Keratinocyte (primary cell): Measurements from ENCODE around the gene RAB11FIP3. TPM values are rescaled to one million over a fixed set of nuclear protein-coding genes. Genes with fewer than 3 reads are reported as not detected.

ENCODE experiments used
- DNase-seq: peaks from one replicate; pipeline ENCODE4 v3.0.0-alpha.2; 2011; ENCODE audit warnings: low read depth, missing footprints, low spot score
- FAIRE-seq: peaks from 2 replicates; lab custom pipeline; 2011; peaks lifted over from hg19 to GRCh38; lab: Jason Lieb, UNC
- H2AFZ ChIP-seq: 2 replicates; pipeline ENCODE4 v1.6.0; 2012; ENCODE audit warnings: low read length, control low read depth, inconsistent platforms; ENCODE audit not compliant: control insufficient read depth
- H3K27ac ChIP-seq: 2 replicates; pipeline ENCODE4 v1.5.1; 2011; ENCODE audit warnings: low read length; ENCODE audit not compliant: control insufficient read depth, insufficient read depth
- H3K27me3 ChIP-seq: 3 replicates; pipeline ENCODE4 v1.6.0; 2011; ENCODE audit warnings: low read length; ENCODE audit not compliant: control insufficient read depth, insufficient read depth; ENCODE audit errors: extremely low read depth
- H3K36me3 ChIP-seq, 2 experiments: 2 replicates in 1 of 2; 3 replicates in 1 of 2; pipeline ENCODE4 v1.5.1; 2011; ENCODE audit warnings: low read length in 2 of 2, mild to moderate bottlenecking in 1 of 2; ENCODE audit not compliant: control insufficient read depth in 2 of 2, insufficient read depth in 2 of 2; ENCODE audit errors: extremely low read depth in 1 of 2
- H3K4me1 ChIP-seq: 3 replicates; pipeline ENCODE4 v1.5.1; 2011; ENCODE audit warnings: low read length; ENCODE audit not compliant: control insufficient read depth, insufficient read depth; ENCODE audit errors: extremely low read depth
- H3K4me2 ChIP-seq: 3 replicates; pipeline ENCODE4 v1.6.0; 2011; ENCODE audit warnings: low read depth, low read length; ENCODE audit not compliant: control insufficient read depth, insufficient read depth; ENCODE audit errors: extremely low read depth
- H3K4me3 ChIP-seq, 3 experiments: fragments of 200-600 bp in 1 of 3; sonication (generic) in 1 of 3; 2 replicates in 2 of 3; 3 replicates in 1 of 3; pipeline ENCODE4 v1.5.1; 2011 to 2016; ENCODE audit warnings: low read length in 3 of 3, mild to moderate bottlenecking in 3 of 3, control low read depth in 2 of 3, inconsistent platforms in 1 of 3, low read depth in 1 of 3, mixed read lengths in 1 of 3, mixed run types in 1 of 3, moderate library complexity in 1 of 3; ENCODE audit not compliant: control insufficient read depth in 2 of 3, insufficient read depth in 2 of 3; ENCODE audit errors: extremely low read depth in 1 of 3
- H3K79me2 ChIP-seq: 2 replicates; pipeline ENCODE4 v1.6.0; 2012; ENCODE audit warnings: low read length; ENCODE audit not compliant: control insufficient read depth, insufficient read depth
- H3K9ac ChIP-seq: 3 replicates; pipeline ENCODE4 v1.6.0; 2011; ENCODE audit warnings: low read length; ENCODE audit not compliant: control insufficient read depth, insufficient read depth; ENCODE audit errors: extremely low read depth
- H3K9me1 ChIP-seq: 3 replicates; pipeline ENCODE4 v1.6.0; 2011; ENCODE audit warnings: low read length; ENCODE audit not compliant: control insufficient read depth, insufficient read depth; ENCODE audit errors: extremely low read depth
- H3K9me3 ChIP-seq: 2 replicates; pipeline ENCODE4 v1.5.1; 2012; ENCODE audit warnings: low read depth, low read length; ENCODE audit not compliant: control insufficient read depth
- H4K20me1 ChIP-seq: 3 replicates; pipeline ENCODE4 v1.6.0; 2011; ENCODE audit warnings: low read length; ENCODE audit not compliant: control insufficient read depth, insufficient read depth; ENCODE audit errors: extremely low read depth
- CTCF ChIP-seq, 3 experiments: IDR thresholded peaks in 1 of 3; conservative IDR thresholded peaks in 1 of 3; optimal IDR thresholded peaks in 1 of 3; 2 replicates in 2 of 3; 3 replicates in 1 of 3; pipeline versions ENCODE3 to v1.5.1; 2011; ENCODE audit warnings: low read length in 3 of 3, mild to moderate bottlenecking in 3 of 3, moderate library complexity in 2 of 3, control low read depth in 1 of 3, inconsistent platforms in 1 of 3; ENCODE audit not compliant: insufficient read depth in 2 of 3; ENCODE audit errors: extremely low read depth in 1 of 3
- EZH2 ChIP-seq: IDR thresholded peaks from one replicate; pipeline ENCODE4 v1.6.1; 2012; ENCODE audit warnings: inconsistent platforms, mild to moderate bottlenecking, low read length, moderate library complexity
- dilution Hi-C: fragments of 300-500 bp; cut with MboI; formaldehyde crosslinking; loops from one replicate; pipeline ENCODE4 v1.7.0; 2020; ENCODE audit warnings: low sequenced_read_pairs; ENCODE audit not compliant: extremely low pct_ligation_motif_present
- polyA plus RNA-seq, 5 experiments: library from polyadenylated mRNA; depleted of rRNA in 3 of 5; stranded (reverse) in 3 of 5; stranded (forward) in 1 of 5; unstranded in 1 of 5; fragments of >200 nt; gene quantifications; 1 replicate in 1 of 5; 2 replicates in 3 of 5; 3 replicates in 1 of 5; pipeline versions ENCODE4 v1.2.1 to v1.2.3, GENCODE V29; 2011 to 2012; ENCODE audit warnings: missing spikeins in 2 of 5, low read depth in 1 of 5, low replicate concordance in 1 of 5

The RAB11FIP3 gene
- polyA plus RNA-seq, 1 donor (not counting 4 experiments of a cell fraction or from before 2014, with no cell fraction given) = 6.4 TPM

GRCh38 chr16:512802-513201, 87.4 kb downstream of the RAB11FIP3 start:
- Histone ChIP-seq H3K4me3 (no peak overlapping the region), H3K9ac (no peak overlapping the region), H3K9me3 (no peaks in the 10 kb centered on the region), H2AFZ (no peak overlapping the region), H3K9me1 (no peaks in the 10 kb centered on the region), H3K36me3 (peaks cover 7 to 12% of the 10 kb centered on the region in 2 experiments), H3K27me3 (no peaks in the 10 kb centered on the region), H3K4me2 (no peak overlapping the region), H3K27ac (no peak overlapping the region), H3K4me1 (no peaks in the 10 kb centered on the region), H4K20me1 (peaks cover 2% of the 10 kb centered on the region), H3K79me2 (no peaks in the 10 kb centered on the region)
- no peak for FAIRE-seq
- dilution Hi-C loops = no loop called here
- no peak for DNase-seq
- no peak for TF ChIP-seq EZH2
- no peak for TF ChIP-seq CTCF (optimal IDR thresholded peaks at IDR 0.05 in 1 of 3, IDR thresholded peaks at IDR 0.05 in 1 of 3, conservative IDR thresholded peaks at IDR 0.05 in 1 of 3; ENCODE audit: extremely low read depth in 1 of 3, insufficient read depth in 2 of 3, low read length in 3 of 3)

DNA sequence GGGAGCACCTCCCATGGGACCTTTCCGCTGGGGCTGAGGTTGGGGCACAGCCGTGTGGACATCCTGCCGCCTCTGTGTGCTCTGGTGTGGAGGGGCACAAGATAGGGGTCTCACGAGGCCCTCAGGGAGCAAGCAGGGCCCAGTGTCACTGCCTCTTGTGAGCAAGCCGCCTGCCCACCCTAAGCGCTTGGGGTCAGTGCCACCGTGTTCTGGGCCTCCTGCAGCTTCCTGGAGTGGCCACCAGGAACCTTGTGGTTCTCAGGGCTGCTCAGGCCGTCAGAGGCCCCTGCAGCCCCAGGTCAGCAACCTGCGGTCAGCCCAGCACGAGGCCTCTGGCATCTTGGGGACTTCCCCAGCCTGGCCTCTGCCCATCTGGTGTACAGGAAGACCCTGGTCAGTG, 88.5 kb downstream of the RAB11FIP3 start:
- no peaks in the 10 kb centered on the region for H3K4me1 ChIP-seq
- peaks cover 8 to 9% of the 10 kb centered on the region in 2 experiments for H3K36me3 ChIP-seq
- DNase-seq (no peak), FAIRE-seq (no peak)
- H2AFZ ChIP-seq = no peak overlapping the region
- TF ChIP-seq EZH2 = no peak
- TF ChIP-seq CTCF (optimal IDR thresholded peaks at IDR 0.05 in 1 of 3, IDR thresholded peaks at IDR 0.05 in 1 of 3, conservative IDR thresholded peaks at IDR 0.05 in 1 of 3; ENCODE audit: extremely low read depth in 1 of 3, insufficient read depth in 2 of 3, low read length in 3 of 3) = no peak
- no peaks in the 10 kb centered on the region for H3K79me2 ChIP-seq
- H3K27me3 ChIP-seq = no peaks in the 10 kb centered on the region
- dilution Hi-C loops = no loop called here
- no peaks in the 10 kb centered on the region for H3K9me1 ChIP-seq
- peaks cover 2% of the 10 kb centered on the region for H4K20me1 ChIP-seq
- no peak overlapping the region for H3K4me2 ChIP-seq
- H3K9ac ChIP-seq = no peak overlapping the region
- H3K9me3 ChIP-seq = no peaks in the 10 kb centered on the region
- H3K4me3 ChIP-seq = no peak overlapping the region
- no peak overlapping the region for H3K27ac ChIP-seq
